HL-60 (cell line): ENCODE data around the gene NLGN1.

Experiments used
- DNase-seq, 2 experiments: peaks; one replicate each; pipeline ENCODE4 v3.0.0-alpha.2; 2010 to 2020; ENCODE audit warnings: low read depth in 1 of 2, low spot score in 1 of 2
- H3K27ac ChIP-seq: fragments of 250-450 bp; sonication (Bioruptor Pico); replicated peaks from 2 replicates; pipeline ENCODE4 v1.5.1; 2020; ENCODE audit warnings: mild to moderate bottlenecking, moderate library complexity
- H3K27me3 ChIP-seq: fragments of 250-450 bp; sonication (Bioruptor Pico); 2 replicates; pipeline ENCODE4 v1.5.1; 2021; ENCODE audit warnings: mild to moderate bottlenecking, moderate library complexity; ENCODE audit not compliant: insufficient read depth, poor library complexity, severe bottlenecking
- H3K4me3 ChIP-seq: replicated peaks from 2 replicates; pipeline ENCODE4 v1.5.1; 2011; ENCODE audit warnings: mild to moderate bottlenecking, control low read depth, low read length; ENCODE audit not compliant: insufficient read depth
- GABPA ChIP-seq: IDR thresholded peaks from 2 replicates; pipeline ENCODE4 v1.6.1; 2012; ENCODE audit warnings: low read depth
- POLR2AphosphoS5 ChIP-seq: IDR thresholded peaks from 2 replicates; pipeline ENCODE4 v1.6.1; 2012; ENCODE audit warnings: low read depth
- SPI1 ChIP-seq: IDR thresholded peaks from 2 replicates; pipeline ENCODE4 v1.6.1; 2012; ENCODE audit warnings: low read depth, mild to moderate bottlenecking, borderline replicate concordance
- TF ChIP-seq, protein P1 (sequence below): IDR thresholded peaks from one replicate; pipeline ENCODE4 v1.5.1; 2011; ENCODE audit warnings: low read length, control low read depth, inconsistent platforms; ENCODE audit not compliant: insufficient read depth
- TF ChIP-seq, protein P2 (sequence below): IDR thresholded peaks from 2 replicates; pipeline ENCODE4 v1.6.1; 2012; ENCODE audit warnings: low read depth; ENCODE audit not compliant: insufficient replicate concordance

The NLGN1 gene

DNA sequence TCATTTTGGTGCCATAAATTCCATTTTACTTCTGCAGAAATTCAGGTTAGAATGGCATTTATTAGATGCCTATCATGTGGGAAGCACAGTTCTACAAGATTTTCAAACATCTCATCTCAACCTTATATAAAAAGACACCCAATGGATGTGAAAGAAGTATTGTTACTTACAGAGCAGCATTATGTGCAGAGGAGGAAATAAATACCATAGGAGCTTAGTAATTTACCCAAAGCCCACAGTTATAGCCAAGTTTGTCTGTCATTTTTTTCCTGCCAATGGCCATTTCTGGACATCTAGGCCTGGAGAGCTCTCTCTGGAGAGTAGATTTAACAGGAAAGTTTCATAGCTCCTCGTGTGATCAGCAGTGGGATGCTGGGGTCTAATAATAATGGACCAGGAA, 802.2 kb downstream of the NLGN1 start:
- no peak overlapping the region for H3K27ac ChIP-seq
- DNase-seq: no peak
- H3K4me3 ChIP-seq: no peak overlapping the region
- TF ChIP-seq, protein P1, sequence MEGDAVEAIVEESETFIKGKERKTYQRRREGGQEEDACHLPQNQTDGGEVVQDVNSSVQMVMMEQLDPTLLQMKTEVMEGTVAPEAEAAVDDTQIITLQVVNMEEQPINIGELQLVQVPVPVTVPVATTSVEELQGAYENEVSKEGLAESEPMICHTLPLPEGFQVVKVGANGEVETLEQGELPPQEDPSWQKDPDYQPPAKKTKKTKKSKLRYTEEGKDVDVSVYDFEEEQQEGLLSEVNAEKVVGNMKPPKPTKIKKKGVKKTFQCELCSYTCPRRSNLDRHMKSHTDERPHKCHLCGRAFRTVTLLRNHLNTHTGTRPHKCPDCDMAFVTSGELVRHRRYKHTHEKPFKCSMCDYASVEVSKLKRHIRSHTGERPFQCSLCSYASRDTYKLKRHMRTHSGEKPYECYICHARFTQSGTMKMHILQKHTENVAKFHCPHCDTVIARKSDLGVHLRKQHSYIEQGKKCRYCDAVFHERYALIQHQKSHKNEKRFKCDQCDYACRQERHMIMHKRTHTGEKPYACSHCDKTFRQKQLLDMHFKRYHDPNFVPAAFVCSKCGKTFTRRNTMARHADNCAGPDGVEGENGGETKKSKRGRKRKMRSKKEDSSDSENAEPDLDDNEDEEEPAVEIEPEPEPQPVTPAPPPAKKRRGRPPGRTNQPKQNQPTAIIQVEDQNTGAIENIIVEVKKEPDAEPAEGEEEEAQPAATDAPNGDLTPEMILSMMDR: no peak
- TF ChIP-seq SPI1 (no peak), POLR2AphosphoS5 (no peak), GABPA (no peak)
- TF ChIP-seq, protein P2, sequence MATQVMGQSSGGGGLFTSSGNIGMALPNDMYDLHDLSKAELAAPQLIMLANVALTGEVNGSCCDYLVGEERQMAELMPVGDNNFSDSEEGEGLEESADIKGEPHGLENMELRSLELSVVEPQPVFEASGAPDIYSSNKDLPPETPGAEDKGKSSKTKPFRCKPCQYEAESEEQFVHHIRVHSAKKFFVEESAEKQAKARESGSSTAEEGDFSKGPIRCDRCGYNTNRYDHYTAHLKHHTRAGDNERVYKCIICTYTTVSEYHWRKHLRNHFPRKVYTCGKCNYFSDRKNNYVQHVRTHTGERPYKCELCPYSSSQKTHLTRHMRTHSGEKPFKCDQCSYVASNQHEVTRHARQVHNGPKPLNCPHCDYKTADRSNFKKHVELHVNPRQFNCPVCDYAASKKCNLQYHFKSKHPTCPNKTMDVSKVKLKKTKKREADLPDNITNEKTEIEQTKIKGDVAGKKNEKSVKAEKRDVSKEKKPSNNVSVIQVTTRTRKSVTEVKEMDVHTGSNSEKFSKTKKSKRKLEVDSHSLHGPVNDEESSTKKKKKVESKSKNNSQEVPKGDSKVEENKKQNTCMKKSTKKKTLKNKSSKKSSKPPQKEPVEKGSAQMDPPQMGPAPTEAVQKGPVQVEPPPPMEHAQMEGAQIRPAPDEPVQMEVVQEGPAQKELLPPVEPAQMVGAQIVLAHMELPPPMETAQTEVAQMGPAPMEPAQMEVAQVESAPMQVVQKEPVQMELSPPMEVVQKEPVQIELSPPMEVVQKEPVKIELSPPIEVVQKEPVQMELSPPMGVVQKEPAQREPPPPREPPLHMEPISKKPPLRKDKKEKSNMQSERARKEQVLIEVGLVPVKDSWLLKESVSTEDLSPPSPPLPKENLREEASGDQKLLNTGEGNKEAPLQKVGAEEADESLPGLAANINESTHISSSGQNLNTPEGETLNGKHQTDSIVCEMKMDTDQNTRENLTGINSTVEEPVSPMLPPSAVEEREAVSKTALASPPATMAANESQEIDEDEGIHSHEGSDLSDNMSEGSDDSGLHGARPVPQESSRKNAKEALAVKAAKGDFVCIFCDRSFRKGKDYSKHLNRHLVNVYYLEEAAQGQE: no peak
- H3K27me3 ChIP-seq: no peaks in the 10 kb centered on the region

DNA sequence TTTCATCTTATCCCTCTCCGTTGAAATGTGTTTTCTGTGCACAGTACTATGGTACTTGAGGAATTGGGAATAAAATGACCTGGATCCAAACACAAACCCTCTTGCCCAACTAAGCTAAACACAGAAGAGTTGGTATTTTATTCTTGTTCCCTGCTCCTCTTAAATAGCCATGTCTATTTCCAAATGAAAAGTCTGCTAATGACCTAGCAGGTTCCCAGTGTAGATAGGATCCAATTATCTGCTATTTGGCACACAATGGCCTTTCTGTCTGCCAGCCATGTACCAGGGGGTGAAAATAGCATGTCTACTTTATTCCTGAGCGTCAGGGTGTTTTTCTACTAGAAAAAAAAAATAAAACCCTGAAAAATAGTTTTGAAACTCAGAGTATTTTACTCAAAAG, 804.6 kb downstream of the NLGN1 start:
- DNase-seq: no peak
- Histone ChIP-seq H3K4me3 (no peak overlapping the region), H3K27me3 (no peaks in the 10 kb centered on the region), H3K27ac (no peak overlapping the region)
- no peak for TF ChIP-seq POLR2AphosphoS5
- TF ChIP-seq GABPA: no peak
- TF ChIP-seq, protein P1: no peak
- TF ChIP-seq, protein P2: no peak
- no peak for TF ChIP-seq SPI1

DNA sequence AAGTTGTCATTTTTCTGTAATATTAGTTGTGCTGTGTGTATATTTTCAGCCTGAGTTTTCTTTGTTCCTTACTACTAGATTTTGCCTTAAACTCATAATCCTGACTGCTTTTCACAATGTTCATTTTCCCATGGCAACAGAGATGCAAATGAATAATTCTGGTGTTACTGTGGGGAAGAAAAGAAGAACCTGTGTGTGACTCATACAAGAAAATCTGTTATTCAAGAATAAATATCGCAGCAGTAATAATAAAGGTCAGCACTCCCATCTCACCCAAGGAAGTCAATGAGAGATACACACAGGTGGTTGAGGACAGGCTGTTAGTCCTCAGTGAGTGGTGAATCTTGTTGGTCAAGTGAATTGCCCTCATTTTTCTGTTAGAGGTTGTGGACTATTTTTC, 805.0 kb downstream of the NLGN1 start:
- no peaks in the 10 kb centered on the region for H3K27me3 ChIP-seq
- H3K4me3 ChIP-seq: no peak overlapping the region
- no peak for DNase-seq
- H3K27ac ChIP-seq: no peak overlapping the region
- TF ChIP-seq SPI1 (no peak), POLR2AphosphoS5 (no peak), GABPA (no peak)
- TF ChIP-seq, protein P1: no peak
- TF ChIP-seq, protein P2: no peak
